Liver (tissue), 3 donors: ENCODE results near the gene UBE2V1.

ENCODE experiments used
- JUND ChIP-seq, 2 donors: IDR thresholded peaks; 2 replicates each; pipeline ENCODE4 v1.6.1; 2016; ENCODE audit warnings: antibody characterized with exemption in 2 of 2
- RAD21 ChIP-seq, 2 donors: IDR thresholded peaks; 2 replicates each; pipeline ENCODE4 v1.6.1; 2016; ENCODE audit warnings: antibody characterized with exemption in 2 of 2, mild to moderate bottlenecking in 2 of 2
- TAF1 ChIP-seq: conservative IDR thresholded peaks from 2 replicates; pipeline ENCODE4 v1.6.1; 2016; ENCODE audit warnings: antibody characterized with exemption, mild to moderate bottlenecking
- TF ChIP-seq, protein P1 (sequence below): fragments of 150-350 bp; IDR thresholded peaks from 2 replicates; pipeline ENCODE4 v1.5.1; 2017; ENCODE audit warnings: improper control_type of control experiment, low read depth, low read length; ENCODE audit not compliant: missing input control
- TF ChIP-seq, protein P2 (sequence below): IDR thresholded peaks from 2 replicates; pipeline ENCODE4 v1.6.1; 2016; ENCODE audit warnings: antibody characterized with exemption, mild to moderate bottlenecking
- donor health status: healthy.
- donor health status: healthy.

DNA sequence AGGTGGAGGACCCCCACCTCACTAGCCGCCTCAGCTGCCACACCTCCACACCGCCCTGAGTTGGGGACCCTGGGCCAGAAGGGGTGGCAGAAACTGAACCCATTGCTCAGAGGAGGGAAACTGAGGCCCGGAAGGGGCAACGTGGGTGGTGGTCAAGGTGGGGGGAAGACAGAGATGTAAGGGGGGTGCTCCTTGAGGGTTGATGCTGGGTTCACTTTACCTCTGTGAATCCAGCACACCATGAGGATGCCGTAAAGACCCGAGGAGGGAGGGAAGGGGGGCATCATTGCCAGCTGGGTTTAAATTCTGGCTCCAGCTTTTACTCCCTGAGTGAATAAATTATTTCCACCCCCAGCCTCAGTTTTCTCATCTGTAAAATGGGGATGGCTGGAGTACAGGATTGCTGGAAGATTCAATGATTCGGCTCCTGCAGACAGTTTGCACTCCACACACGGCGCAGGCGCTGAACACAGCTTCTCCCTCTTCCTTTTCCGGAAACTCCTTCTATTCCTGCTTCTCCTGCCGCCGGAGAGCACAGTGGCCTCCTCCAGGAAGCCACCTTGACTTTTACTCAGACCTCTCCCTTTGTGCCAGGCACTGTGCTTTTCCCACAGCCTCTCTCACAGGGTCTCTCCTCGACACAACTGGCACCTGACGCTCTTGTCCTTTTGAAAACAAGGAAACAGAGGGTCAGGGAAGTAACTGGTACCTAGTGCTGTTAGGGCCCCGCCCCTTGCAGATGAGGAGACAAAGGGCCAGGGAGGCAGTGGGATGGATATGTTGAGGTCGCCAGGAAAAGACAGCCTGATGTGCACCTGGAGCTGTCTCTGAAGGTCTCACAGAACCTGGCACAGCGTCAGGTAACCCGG lies 59.4 kb downstream of the UBE2V1 start:
- TF ChIP-seq RAD21 (IDR thresholded peaks at IDR 0.05) = no peak
- TF ChIP-seq, protein P1, sequence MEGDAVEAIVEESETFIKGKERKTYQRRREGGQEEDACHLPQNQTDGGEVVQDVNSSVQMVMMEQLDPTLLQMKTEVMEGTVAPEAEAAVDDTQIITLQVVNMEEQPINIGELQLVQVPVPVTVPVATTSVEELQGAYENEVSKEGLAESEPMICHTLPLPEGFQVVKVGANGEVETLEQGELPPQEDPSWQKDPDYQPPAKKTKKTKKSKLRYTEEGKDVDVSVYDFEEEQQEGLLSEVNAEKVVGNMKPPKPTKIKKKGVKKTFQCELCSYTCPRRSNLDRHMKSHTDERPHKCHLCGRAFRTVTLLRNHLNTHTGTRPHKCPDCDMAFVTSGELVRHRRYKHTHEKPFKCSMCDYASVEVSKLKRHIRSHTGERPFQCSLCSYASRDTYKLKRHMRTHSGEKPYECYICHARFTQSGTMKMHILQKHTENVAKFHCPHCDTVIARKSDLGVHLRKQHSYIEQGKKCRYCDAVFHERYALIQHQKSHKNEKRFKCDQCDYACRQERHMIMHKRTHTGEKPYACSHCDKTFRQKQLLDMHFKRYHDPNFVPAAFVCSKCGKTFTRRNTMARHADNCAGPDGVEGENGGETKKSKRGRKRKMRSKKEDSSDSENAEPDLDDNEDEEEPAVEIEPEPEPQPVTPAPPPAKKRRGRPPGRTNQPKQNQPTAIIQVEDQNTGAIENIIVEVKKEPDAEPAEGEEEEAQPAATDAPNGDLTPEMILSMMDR = no peak
- TF ChIP-seq, protein P2, sequence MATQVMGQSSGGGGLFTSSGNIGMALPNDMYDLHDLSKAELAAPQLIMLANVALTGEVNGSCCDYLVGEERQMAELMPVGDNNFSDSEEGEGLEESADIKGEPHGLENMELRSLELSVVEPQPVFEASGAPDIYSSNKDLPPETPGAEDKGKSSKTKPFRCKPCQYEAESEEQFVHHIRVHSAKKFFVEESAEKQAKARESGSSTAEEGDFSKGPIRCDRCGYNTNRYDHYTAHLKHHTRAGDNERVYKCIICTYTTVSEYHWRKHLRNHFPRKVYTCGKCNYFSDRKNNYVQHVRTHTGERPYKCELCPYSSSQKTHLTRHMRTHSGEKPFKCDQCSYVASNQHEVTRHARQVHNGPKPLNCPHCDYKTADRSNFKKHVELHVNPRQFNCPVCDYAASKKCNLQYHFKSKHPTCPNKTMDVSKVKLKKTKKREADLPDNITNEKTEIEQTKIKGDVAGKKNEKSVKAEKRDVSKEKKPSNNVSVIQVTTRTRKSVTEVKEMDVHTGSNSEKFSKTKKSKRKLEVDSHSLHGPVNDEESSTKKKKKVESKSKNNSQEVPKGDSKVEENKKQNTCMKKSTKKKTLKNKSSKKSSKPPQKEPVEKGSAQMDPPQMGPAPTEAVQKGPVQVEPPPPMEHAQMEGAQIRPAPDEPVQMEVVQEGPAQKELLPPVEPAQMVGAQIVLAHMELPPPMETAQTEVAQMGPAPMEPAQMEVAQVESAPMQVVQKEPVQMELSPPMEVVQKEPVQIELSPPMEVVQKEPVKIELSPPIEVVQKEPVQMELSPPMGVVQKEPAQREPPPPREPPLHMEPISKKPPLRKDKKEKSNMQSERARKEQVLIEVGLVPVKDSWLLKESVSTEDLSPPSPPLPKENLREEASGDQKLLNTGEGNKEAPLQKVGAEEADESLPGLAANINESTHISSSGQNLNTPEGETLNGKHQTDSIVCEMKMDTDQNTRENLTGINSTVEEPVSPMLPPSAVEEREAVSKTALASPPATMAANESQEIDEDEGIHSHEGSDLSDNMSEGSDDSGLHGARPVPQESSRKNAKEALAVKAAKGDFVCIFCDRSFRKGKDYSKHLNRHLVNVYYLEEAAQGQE = no peak
- TF ChIP-seq TAF1 = no peak
- TF ChIP-seq JUND (IDR thresholded peaks at IDR 0.05) = no peak
